SH-SY5Y (cell line): Measurements from ENCODE around the gene CAMTA1.

Experiments
- GATA2 ChIP-seq: IDR thresholded peaks from 2 replicates; pipeline ENCODE4 v1.6.1; 2011; ENCODE audit warnings: mild to moderate bottlenecking, low read depth, low read length
- GATA3 ChIP-seq: IDR thresholded peaks from 2 replicates; pipeline ENCODE4 v1.6.1; 2011; ENCODE audit warnings: low read depth, mild to moderate bottlenecking, low read length, moderate library complexity

DNA sequence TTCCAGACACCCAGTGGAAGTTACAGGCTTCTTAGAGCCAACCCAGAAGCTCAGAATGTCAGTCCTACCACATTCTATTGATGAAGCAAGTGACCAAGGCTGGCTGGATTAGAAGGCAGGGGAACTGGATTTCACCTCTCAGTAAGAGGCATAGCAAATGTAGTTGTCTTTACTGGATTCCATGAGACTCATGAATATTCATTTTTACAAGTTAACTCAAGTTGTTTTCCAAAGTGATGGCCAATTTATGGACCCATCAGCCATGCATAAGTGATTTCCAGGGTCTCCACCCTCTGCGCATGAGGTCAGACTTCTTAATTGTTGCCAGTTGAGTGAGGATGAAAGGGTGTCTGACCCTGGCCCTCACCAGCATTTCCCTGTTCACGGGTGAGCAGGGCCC is 559.0 kb downstream of the CAMTA1 start:
- TF ChIP-seq GATA2 = no peak
- TF ChIP-seq GATA3 = no peak
